ENCODE measurements around the gene UROC1.

GRCh38 chr3:126438186-126438585 lies 79.4 kb downstream of the UROC1 start:
- TF ChIP-seq EZH2 (IDR thresholded peaks at IDR 0.05) (no peak), POLR2AphosphoS5 (IDR thresholded peaks at IDR 0.05; ENCODE audit: borderline replicate concordance, low read depth, low read length) (no peak)

All from SK-N-MC (cell line).